ENCODE data around the gene TK1.
"Not testable (repeated sequence)": the region's sequence is repeated elsewhere in the genome, so short reads cannot be mapped to it uniquely, and the experiment has no call there.

The TK1 gene

GRCh38 chr17:78186692-78187595 lies at the start of gene TK1, which contains the start of gene AFMID:
TSS of gene TK1 (minus strand) at chr17:78187052. CDS start at chr17:78186994, 58 bp downstream.
TSS of gene AFMID (plus strand) at chr17:78187362. CDS start at chr17:78187371, 9 bp downstream.
- DNase-seq = peak; percentile 88 to 90

GRCh38 chr17:78235885-78236284 lies 49.0 kb upstream of the TK1 start:
- DNase-seq = no peak

- DNase-seq = not testable (repeated sequence)
Observed at GRCh38 chr17:78235022-78235421, 48.2 kb upstream of the TK1 start.

GRCh38 chr17:78234261-78234865 lies 47.5 kb upstream of the TK1 start:
- no peak for DNase-seq

- no peak for DNase-seq
Observed at GRCh38 chr17:78233678-78234077, 46.8 kb upstream of the TK1 start.

- DNase-seq = no peak
Observed at GRCh38 chr17:78232859-78233173, 46.0 kb upstream of the TK1 start.

GRCh38 chr17:78231991-78232858 lies 45.4 kb upstream of the TK1 start:
- peak in 1 of 2 donors; percentile 14 for DNase-seq

- no peak for DNase-seq
Observed at GRCh38 chr17:78230996-78231935, 44.4 kb upstream of the TK1 start, which contains the start of gene TMEM235. TSS of gene TMEM235 (plus strand) at chr17:78231631. CDS start at chr17:78232024, 393 bp downstream.

- no peak for DNase-seq
Observed at GRCh38 chr17:78230252-78230962, 43.6 kb upstream of the TK1 start.

GRCh38 chr17:78228176-78228575 lies 41.3 kb upstream of the TK1 start:
- DNase-seq = no peak

GRCh38 chr17:78227455-78227916 lies 40.6 kb upstream of the TK1 start:
- peak in 1 of 2 donors; percentile 38 for DNase-seq

GRCh38 chr17:78226759-78227454 lies 40.1 kb upstream of the TK1 start:
- DNase-seq = peak in 1 of 2 donors; percentile 17

GRCh38 chr17:78226055-78226758 lies 39.4 kb upstream of the TK1 start:
- no peak for DNase-seq

- no peak for DNase-seq
Observed at GRCh38 chr17:78225088-78225865, 38.4 kb upstream of the TK1 start.

GRCh38 chr17:78224231-78225087 lies 37.6 kb upstream of the TK1 start:
- DNase-seq = no peak

- DNase-seq = no peak
Observed at GRCh38 chr17:78223765-78224164, 36.9 kb upstream of the TK1 start.

- DNase-seq = no peak
Observed at GRCh38 chr17:78223061-78223460, 36.2 kb upstream of the TK1 start.

All from CD4-positive, alpha-beta T cell treated with Interferon alpha-2 for 1 hour (primary cell).